ENCODE results near the gene TRAFD1. TPM values are rescaled to one million over a fixed set of nuclear protein-coding genes. Genes with fewer than 3 reads are reported as not detected.

The TRAFD1 gene
- total RNA-seq, 1 experiment from 2014 or later, result 25.5 TPM

DNA sequence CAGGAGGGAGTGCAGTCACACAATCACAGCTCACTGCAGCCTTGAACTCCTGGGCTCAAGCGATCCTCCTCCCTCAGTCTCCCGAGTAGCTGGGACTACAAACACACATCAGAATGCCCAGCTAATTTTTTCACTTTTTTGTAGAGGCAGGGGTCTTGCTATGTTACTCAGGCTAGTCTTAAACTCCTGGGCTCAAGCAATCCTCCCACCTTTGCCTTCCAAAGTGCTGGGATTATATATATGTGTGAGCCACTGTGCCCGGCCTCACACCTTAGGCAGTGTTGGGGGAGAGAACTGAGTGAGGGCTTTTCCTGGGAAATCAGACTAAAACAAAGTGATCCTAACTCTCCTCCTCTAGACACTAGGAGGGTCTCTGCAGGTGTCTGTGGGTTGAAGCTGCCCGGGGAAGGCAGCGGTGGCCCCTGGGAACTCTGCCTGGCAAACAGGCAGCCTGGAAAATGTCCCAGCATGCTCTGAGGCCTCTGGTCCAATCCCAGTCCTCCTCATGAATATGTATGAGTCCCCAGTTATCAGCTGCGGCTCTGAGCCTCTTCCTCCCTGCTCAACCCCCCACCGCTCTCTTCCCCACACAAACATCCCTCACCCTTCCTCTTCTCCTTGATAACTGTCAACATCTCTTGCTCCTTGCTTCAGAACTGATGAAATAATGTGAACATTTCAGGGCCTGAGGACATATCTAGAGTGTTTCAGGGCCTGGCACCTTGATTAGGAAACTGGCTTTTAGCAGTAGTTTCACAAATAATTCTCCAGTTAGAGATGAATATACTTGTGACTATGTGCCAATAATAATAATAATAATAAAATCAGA, 8.9 kb upstream of the TRAFD1 start:
- H3K4me2 ChIP-seq (ENCODE audit: low read length), result peak overlapping the region; percentile 45
- ChIA-PET CTCF (interaction anchor here (1.2 kb wide), 1 partner anchor 271 kb away, joined by 4 read pairs; no protein-coding TSS in a partner anchor), RAD21 (ENCODE audit: low non-redundant PET in 1 of 2, low total read pairs in 2 of 2, uncharacterized antibody in 2 of 2, unreplicated experiment in 2 of 2) (interaction anchor here in 1 of 2 experiments (0.5 kb wide), 1 partner anchor 251 kb away, joined by 8 read pairs; no protein-coding TSS in a partner anchor), POLR2A (interaction anchor here (0.8 to 1.1 kb wide), 3 partner anchors 7 to 19 kb away, joined by 3 to 5 read pairs (median 4); partner anchors contain the start of genes NAA25 and TRAFD1)
- H3K27ac ChIP-seq (ENCODE audit: low read depth, low read length), result peak overlapping the region; percentile 50
- no peaks in the 10 kb centered on the region for H4K20me1 ChIP-seq (ENCODE audit: insufficient read depth)
- no peaks in the 10 kb centered on the region for H3K36me3 ChIP-seq (ENCODE audit: control insufficient read depth in 1 of 2, insufficient read depth in 2 of 2, low read length in 2 of 2)
- no peak overlapping the region for H3K4me3 ChIP-seq (replicated peaks in 1 of 2; ENCODE audit: low read depth in 1 of 2, low read length in 2 of 2)
- no peaks in the 10 kb centered on the region for H3K9me3 ChIP-seq (ENCODE audit: control insufficient read depth in 1 of 2, insufficient read depth in 1 of 2, low read depth in 1 of 2, low read length in 2 of 2)
- H2AFZ ChIP-seq (ENCODE audit: low read depth, low read length, poor library complexity, severe bottlenecking), result peak overlapping the region; percentile 76
- intact Hi-C loops (cut with micrococcal nuclease), result no loop called here
- TF ChIP-seq ELF1 (IDR thresholded peaks at IDR 0.05; ENCODE audit: borderline replicate concordance, low read depth) (no peak), RAD21 (IDR thresholded peaks at IDR 0.05; ENCODE audit: low read depth) (no peak), POLR2AphosphoS5 (IDR thresholded peaks at IDR 0.05; ENCODE audit: low read depth, low read length) (peak; percentile 78)
- H3K27me3 ChIP-seq (ENCODE audit: insufficient read depth, low read length), result no peaks in the 10 kb centered on the region
- DNase-seq (ENCODE audit: low read depth, low spot score), result peak; percentile 23
- peak; percentile 73 for ATAC-seq
- H3K9me2 ChIP-seq (ENCODE audit: insufficient read depth), result no peaks in the 10 kb centered on the region
- no peaks in the 10 kb centered on the region for H3K79me2 ChIP-seq (ENCODE audit: insufficient read depth, low read length)
- peak overlapping the region; percentile 35 for H3K9ac ChIP-seq (ENCODE audit: low read length)
- peaks cover 49 to 74% of the 10 kb centered on the region in 2 experiments for H3K4me1 ChIP-seq (ENCODE audit: control insufficient read depth in 1 of 2, insufficient read depth in 2 of 2, low read length in 2 of 2)
- BruUV-seq (replicated peaks), result no TSS peak

- Histone ChIP-seq H3K4me3 (replicated peaks in 1 of 2; ENCODE audit: low read depth in 1 of 2, low read length in 2 of 2) (no peak overlapping the region), H2AFZ (ENCODE audit: low read depth, low read length, poor library complexity, severe bottlenecking) (peak overlapping the region; percentile 83), H3K27ac (ENCODE audit: low read depth, low read length) (no peak overlapping the region), H3K79me2 (ENCODE audit: insufficient read depth, low read length) (no peaks in the 10 kb centered on the region), H3K9ac (ENCODE audit: low read length) (no peak overlapping the region), H3K9me2 (ENCODE audit: insufficient read depth) (no peaks in the 10 kb centered on the region), H3K4me2 (ENCODE audit: low read length) (peak overlapping the region; percentile 21; the same call in 1 of the 2 replicates), H3K9me3 (ENCODE audit: control insufficient read depth in 1 of 2, insufficient read depth in 1 of 2, low read depth in 1 of 2, low read length in 2 of 2) (no peaks in the 10 kb centered on the region), H3K4me1 (ENCODE audit: control insufficient read depth in 1 of 2, insufficient read depth in 2 of 2, low read length in 2 of 2) (peaks cover 50 to 74% of the 10 kb centered on the region in 2 experiments), H4K20me1 (ENCODE audit: insufficient read depth) (no peaks in the 10 kb centered on the region), H3K36me3 (ENCODE audit: control insufficient read depth in 1 of 2, insufficient read depth in 2 of 2, low read length in 2 of 2) (no peaks in the 10 kb centered on the region), H3K27me3 (ENCODE audit: insufficient read depth, low read length) (no peaks in the 10 kb centered on the region)
- ATAC-seq (no peak), DNase-seq (ENCODE audit: low read depth, low spot score) (no peak)
- BruUV-seq (replicated peaks), result no TSS peak
- CTCF ChIA-PET, result no interaction called here
- intact Hi-C loops (cut with micrococcal nuclease), result no loop called here
- TF ChIP-seq ZFX (IDR thresholded peaks at IDR 0.05), result no peak
- TF ChIP-seq, protein P1, sequence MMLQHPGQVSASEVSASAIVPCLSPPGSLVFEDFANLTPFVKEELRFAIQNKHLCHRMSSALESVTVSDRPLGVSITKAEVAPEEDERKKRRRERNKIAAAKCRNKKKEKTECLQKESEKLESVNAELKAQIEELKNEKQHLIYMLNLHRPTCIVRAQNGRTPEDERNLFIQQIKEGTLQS (IDR thresholded peaks at IDR 0.05), result no peak
- no peak for TF ChIP-seq SIN3A (IDR thresholded peaks at IDR 0.05; ENCODE audit: low read depth)
- TF ChIP-seq POLR2A (IDR thresholded peaks at IDR 0.05; ENCODE audit: borderline replicate concordance, extremely low read depth, insufficient read depth, insufficient read length), result no peak
- TF ChIP-seq SRF (IDR thresholded peaks at IDR 0.05; ENCODE audit: low read depth), result no peak
- TF ChIP-seq POLR2AphosphoS5 (IDR thresholded peaks at IDR 0.05; ENCODE audit: low read depth, low read length), result no peak
- no peak for TF ChIP-seq MAX (IDR thresholded peaks at IDR 0.05)
- TF ChIP-seq CBX3 (IDR thresholded peaks at IDR 0.05; ENCODE audit: low read depth), result no peak
- POLR2A ChIA-PET, result interaction anchor here (0.8 kb wide), 1 partner anchor 9 kb away, joined by 3 read pairs; the partner anchor contains the start of gene NAA25
- RAD21 ChIA-PET (ENCODE audit: low non-redundant PET in 1 of 2, low total read pairs in 2 of 2, uncharacterized antibody in 2 of 2, unreplicated experiment in 2 of 2), result no interaction called here
Measured at GRCh38 chr12:112117685-112118084, 7.7 kb upstream of the TRAFD1 start.

Data from HCT116 (cell line).